Measurements from ENCODE around the gene ADH7.

DNA sequence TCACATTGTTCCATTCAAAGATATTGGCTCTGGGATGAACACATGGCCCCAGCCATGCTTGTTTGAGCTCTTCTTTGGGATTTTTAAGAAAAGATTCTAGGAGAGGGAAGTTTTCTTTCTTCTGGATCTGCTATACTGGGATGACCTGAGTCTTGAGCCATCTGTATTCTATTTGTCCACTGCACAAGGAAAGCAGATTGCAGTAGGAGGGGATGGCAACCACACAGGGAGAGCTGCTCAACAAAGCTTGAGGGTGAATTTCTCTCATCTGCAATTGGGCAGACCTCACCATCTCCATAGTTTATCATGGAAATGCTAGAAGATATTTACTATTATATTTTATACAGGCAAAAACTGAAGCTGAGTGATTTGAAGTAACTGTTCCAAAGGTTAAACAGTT is 34.3 kb downstream of the ADH7 start:
- TF ChIP-seq, protein P1, sequence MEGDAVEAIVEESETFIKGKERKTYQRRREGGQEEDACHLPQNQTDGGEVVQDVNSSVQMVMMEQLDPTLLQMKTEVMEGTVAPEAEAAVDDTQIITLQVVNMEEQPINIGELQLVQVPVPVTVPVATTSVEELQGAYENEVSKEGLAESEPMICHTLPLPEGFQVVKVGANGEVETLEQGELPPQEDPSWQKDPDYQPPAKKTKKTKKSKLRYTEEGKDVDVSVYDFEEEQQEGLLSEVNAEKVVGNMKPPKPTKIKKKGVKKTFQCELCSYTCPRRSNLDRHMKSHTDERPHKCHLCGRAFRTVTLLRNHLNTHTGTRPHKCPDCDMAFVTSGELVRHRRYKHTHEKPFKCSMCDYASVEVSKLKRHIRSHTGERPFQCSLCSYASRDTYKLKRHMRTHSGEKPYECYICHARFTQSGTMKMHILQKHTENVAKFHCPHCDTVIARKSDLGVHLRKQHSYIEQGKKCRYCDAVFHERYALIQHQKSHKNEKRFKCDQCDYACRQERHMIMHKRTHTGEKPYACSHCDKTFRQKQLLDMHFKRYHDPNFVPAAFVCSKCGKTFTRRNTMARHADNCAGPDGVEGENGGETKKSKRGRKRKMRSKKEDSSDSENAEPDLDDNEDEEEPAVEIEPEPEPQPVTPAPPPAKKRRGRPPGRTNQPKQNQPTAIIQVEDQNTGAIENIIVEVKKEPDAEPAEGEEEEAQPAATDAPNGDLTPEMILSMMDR (IDR thresholded peaks at IDR 0.05), result no peak
- no peak for TF ChIP-seq POLR2A (IDR thresholded peaks at IDR 0.05)

Measured in heart left ventricle (tissue), 13 donors.